NCI-H1436 treated with DMSO at 0.1 percent for 48 hours (cell line): Measurements from ENCODE around the gene LIMS2.

Source experiments
- DNase-seq: peaks from one replicate; lab custom pipeline; 2025; lab: John Stamatoyannopoulos, UW

LIMS2 gene

GRCh38 chr2:127621981-127622431 lies 53.3 kb downstream of the LIMS2 start:
- no peak for DNase-seq

- no peak for DNase-seq
Observed at GRCh38 chr2:127620866-127621265, 54.5 kb downstream of the LIMS2 start.

- DNase-seq, result no peak
Observed at GRCh38 chr2:127619877-127620705, 55.2 kb downstream of the LIMS2 start.

- DNase-seq, result no peak
Observed at GRCh38 chr2:127619203-127619590, 56.1 kb downstream of the LIMS2 start.

GRCh38 chr2:127618551-127619202 lies 56.7 kb downstream of the LIMS2 start:
- no peak for DNase-seq

- no peak for DNase-seq
Observed at GRCh38 chr2:127615511-127616166, 59.7 kb downstream of the LIMS2 start.

GRCh38 chr2:127614731-127615130 lies 60.6 kb downstream of the LIMS2 start:
- DNase-seq, result no peak

GRCh38 chr2:127614246-127614645 lies 61.1 kb downstream of the LIMS2 start:
- no peak for DNase-seq

GRCh38 chr2:127612111-127612822 lies 63.1 kb downstream of the LIMS2 start:
- no peak for DNase-seq

GRCh38 chr2:127611076-127611925 lies 64.0 kb downstream of the LIMS2 start:
- no peak for DNase-seq

- no peak for DNase-seq
Observed at GRCh38 chr2:127610561-127610960, 64.8 kb downstream of the LIMS2 start.

GRCh38 chr2:127609818-127610217 lies 65.5 kb downstream of the LIMS2 start:
- DNase-seq, result no peak

GRCh38 chr2:127609031-127609751 lies 66.1 kb downstream of the LIMS2 start:
- DNase-seq, result no peak

GRCh38 chr2:127608061-127609030 lies 67.0 kb downstream of the LIMS2 start:
- DNase-seq, result no peak

- no peak for DNase-seq
Observed at GRCh38 chr2:127607399-127607908, 67.9 kb downstream of the LIMS2 start.

- DNase-seq, result no peak
Observed at GRCh38 chr2:127606625-127607398, 68.5 kb downstream of the LIMS2 start.

GRCh38 chr2:127605691-127606263 lies 69.6 kb downstream of the LIMS2 start:
- no peak for DNase-seq

GRCh38 chr2:127604986-127605385 lies 70.3 kb downstream of the LIMS2 start:
- no peak for DNase-seq
